Measurements from ENCODE around the gene NDUFA6.
"Not testable (repeated sequence)": the region's sequence is repeated elsewhere in the genome, so short reads cannot be mapped to it uniquely, and the experiment has no call there.

Gene NDUFA6

DNA sequence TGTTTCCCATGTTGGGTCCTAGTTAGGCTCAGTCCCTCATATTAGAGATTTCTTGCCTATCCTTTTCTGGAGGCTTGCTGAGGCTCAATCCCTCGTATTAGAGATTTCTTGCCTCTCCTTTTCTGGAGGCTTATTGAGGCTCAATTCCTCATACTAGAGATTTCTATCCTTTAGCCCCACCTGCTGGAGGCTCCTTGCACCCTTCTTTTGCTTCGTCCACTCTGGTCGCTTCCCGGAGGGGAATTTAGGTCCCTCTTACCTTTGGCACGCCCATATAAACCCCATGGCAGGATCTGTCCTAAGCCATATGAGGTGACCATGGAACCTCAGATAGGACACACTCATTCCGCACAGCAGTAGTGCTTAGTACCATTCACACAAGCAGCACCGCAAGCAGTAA lies 24.1 kb upstream of the NDUFA6 start:
- no peak for DNase-seq (ENCODE audit: extremely low read depth in 1 of 2, low read depth in 1 of 2)

DNA sequence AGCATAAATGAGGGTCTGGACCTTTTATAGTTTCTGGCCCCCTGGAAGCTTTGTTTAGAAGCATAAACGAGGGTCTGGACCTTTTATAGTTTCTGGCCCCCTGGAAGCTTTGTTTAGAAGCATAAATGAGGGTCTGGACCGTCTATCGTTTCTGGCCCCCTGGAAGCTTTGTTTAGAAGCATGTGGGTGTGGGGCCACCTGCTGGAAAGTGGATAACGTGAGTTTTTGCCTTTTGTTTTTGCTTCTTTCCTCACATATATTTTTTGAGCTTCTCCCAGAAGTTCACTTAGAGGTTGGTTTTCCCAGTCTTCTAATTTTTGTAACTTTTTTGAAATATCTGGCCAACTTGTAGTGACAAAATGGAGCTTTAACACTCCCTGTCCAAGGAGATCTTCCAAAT lies 22.2 kb upstream of the NDUFA6 start:
- DNase-seq (ENCODE audit: extremely low read depth in 1 of 2, low read depth in 1 of 2): not testable (repeated sequence)

DNA sequence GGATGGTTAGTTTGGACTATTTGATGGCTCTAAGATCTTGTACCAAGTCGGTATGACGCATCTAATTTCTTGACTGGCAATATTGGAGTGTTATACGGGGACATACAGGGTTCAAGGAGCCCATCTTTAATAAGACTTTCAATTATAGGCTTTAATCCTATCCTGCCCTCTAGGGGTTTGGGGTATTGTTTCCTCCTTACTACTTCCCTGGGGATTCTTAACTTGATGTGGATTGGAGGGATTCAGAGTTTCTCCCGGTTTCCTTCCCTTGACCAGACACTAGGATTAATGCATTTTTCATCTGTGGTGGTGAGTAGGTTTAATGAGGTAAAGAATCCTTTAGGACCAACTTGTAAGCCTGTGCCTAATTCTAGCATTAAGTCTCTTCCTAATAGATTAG lies 21.2 kb upstream of the NDUFA6 start:
- no peak for DNase-seq (ENCODE audit: extremely low read depth in 1 of 2, low read depth in 1 of 2)

DNA sequence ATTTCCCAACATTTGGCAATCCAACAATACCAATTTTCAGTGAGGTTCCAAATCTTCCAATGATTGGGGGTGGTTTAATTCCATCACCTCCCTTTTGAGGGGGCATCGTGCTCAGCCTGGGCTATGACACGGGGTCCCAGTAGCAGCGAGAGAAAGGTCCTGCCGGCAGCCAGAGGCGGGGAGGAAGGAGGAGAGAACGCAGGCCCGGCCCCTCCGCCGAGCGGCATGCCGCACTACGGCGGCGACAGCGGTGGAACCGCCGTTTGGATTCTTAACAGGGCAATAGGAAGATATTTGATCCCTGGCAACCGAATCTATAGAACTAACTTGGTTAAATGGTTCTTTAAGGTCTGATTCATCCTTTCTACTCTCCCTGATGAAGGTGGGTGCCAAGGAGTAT lies 18.3 kb upstream of the NDUFA6 start:
- no peak for DNase-seq (ENCODE audit: extremely low read depth in 1 of 2, low read depth in 1 of 2)

DNA sequence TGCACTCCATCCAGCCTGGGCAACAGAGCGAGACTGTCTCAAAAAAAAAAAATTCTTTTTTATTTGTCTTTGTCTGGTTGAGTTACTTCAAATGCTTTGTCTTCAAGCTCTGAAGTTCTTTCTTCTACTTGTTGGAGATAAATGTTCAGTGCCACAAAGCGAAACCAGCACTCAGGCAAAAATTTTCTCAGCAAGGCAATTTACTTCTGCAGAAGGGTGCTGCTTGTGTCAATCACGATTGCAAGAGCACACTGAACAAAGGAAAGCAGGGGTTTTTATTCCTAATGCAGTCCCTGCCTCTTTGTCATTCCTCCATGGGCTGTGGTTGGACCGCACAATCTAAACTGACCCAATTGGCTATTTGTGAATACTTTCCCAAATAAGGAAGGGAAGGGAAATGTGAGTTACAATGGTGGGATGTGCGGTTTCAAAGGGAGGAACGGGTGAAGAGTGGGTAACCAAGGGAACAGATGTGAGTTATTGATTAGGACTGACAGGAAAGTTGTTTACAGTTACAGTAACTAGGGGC lies 13.8 kb upstream of the NDUFA6 start:
- not testable (repeated sequence) for DNase-seq (ENCODE audit: extremely low read depth in 1 of 2, low read depth in 1 of 2)

DNA sequence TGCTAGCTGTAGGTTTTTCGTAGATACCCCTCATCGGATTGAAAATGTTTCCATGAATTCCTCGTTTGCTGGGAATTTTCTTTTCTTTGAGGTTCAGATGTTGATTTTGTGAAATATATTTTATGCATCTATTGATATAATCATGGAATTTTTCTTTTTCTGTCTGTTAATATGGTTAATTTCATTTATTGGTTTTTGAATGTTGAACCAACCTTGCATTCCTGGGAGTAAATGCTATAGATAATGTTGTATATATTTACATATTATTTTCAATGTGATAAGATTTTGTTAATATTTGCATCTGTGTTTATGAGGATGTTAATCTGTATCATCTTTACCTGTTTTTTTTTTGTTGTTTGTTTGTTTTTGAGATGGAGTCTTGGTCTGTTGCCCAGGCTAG lies 10.6 kb upstream of the NDUFA6 start:
- DNase-seq (ENCODE audit: extremely low read depth in 1 of 2, low read depth in 1 of 2): no peak

DNA sequence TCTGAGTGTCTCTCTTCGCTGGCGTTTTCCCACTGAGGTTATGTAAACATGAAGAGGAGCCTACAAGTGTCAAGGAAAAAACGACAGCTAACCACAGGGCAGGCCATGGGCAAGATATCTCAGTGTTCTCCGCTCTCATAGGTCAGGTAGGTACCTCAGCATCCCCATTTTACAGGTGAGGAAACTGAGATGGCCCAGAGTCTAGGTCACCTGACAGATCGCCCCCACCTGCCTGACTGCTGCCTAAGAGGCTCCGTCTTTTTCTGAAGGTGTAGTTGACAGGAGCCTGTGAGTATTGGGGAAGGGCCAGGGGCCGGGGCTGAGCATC lies 847 bp upstream of the NDUFA6 start:
- no peak for DNase-seq (ENCODE audit: extremely low read depth in 1 of 2, low read depth in 1 of 2)

DNA sequence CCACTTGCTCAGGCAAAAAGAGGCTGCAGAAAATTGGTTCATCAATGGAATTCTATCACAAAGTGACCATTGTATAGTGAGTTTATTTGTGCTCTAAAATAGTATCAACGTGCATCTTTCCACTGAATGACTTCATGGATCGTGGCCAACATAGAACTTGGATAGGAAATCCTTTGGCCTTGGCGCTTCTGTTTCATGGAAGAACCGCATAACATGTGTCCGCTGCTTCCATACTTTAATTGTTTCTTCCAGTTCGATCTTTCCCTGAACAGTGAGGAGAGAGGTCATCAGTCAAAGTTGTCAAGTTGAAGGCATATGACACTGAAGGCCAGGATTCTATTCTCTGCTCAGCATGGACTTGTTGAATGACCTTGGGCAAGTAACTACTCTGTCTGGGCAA lies 4.5 kb downstream of the NDUFA6 start:
- DNase-seq (ENCODE audit: extremely low read depth in 1 of 2, low read depth in 1 of 2): no peak

DNA sequence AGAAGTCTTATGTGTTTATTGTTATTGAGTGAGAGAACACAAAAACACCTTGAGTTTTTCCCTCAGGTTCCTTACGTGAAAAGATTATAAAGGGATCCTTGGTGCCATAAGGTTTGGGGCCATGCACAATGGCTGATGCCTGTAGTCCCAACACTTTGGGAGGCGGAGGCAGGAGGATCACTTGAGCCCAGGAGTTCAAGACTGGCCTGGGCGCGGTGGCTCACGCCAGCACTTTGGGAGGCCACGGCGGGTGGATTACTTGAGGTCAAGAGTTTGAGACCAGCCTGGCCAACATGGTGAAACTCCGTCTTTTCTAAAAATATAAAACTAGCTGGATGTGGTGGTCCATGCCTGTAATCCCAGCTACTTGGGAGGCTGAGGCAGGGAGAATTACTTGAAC lies 5.7 kb downstream of the NDUFA6 start:
- no peak for DNase-seq (ENCODE audit: extremely low read depth in 1 of 2, low read depth in 1 of 2)

DNA sequence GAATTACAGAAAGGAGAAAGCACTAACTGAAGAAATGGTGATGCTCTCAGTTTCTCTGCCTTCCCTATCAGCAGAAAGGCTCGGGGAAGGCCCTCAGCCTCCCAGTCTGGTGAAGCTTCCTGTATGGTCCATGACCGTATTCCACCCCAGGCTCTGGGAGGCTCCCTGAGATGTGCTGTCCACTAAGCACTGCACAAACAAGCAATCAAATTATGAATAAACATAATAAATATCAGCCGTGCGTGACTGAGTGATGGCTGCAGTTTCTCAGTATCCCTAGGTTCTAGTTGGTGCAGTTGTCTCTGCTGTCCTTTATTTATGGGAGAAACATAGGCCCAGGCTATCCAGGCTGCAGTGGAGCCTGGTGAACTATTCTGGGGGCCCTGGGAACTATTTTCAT lies 7.5 kb downstream of the NDUFA6 start:
- DNase-seq (ENCODE audit: extremely low read depth in 1 of 2, low read depth in 1 of 2): no peak

DNA sequence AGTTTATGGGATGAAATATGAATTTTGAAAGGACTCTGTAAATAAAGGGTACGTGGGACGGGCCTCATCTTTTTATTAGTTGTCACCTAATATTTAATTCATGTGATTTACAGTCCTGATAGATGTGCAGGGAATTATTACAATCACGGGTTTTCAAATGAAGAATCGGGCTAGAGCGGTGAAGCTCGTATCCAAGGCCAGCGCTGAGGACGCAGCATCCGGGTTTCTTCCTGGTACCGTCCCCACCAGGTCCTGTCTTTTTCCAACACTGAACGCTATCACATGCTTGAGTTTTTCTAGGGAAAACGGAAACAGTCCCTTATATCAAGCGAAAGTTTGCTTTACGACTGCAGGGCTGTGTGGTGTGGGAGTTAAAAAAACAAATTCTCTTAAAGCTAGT lies 10.3 kb downstream of the NDUFA6 start:
- DNase-seq (ENCODE audit: extremely low read depth in 1 of 2, low read depth in 1 of 2): no peak

DNA sequence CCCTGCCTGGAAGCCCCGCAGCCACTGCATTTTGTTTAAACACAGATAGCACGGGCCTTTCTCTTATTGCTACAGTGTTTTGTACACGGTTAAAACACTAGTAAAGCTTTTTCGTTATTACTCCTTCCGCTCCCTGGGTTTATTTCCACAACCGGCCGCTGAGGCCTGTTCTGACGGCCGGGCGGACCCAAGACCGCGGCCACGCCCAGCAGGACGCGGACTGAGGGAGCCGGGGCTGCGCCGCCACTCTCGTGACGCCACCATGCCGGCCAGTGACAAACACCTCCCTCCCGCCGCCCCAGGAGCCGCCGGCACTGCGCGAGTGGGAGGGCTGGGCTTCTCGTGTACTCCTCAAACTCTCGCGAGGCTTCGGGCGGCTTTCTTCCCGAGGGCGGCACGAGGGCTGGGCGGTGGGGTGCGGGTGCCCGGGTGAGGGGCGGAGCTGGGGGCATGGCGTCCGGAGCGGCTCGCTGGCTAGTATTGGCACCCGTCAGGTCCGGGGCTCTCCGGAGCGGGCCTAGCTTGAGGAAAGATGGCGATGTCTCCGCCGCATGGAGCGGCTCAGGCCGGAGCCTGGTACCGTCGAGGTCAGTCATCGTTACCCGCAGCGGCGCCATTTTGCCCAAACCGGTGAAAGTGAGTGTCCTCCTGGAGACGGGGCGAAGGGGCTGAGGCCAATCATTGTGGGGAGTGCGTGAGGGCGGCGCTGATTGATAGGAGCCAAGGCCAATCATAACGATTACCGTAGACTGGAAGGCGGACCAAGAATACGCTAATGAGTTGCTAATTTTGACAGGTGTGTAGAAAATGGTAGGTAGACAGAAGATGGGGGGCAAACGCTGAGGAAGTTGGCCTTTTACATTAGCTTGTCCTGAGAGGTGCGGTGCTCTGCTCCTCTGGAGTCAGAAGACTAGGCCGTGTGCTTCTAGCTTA lies 11.0 kb downstream of the NDUFA6 start, which contains the start of gene SMDT1:
SMDT1 (plus strand) TSS at position 382 of the 933 bp plus-strand sequence; CDS start at position 451, 69 bp downstream.
- DNase-seq (ENCODE audit: extremely low read depth in 1 of 2, low read depth in 1 of 2): peak; percentile 96 to 97

DNA sequence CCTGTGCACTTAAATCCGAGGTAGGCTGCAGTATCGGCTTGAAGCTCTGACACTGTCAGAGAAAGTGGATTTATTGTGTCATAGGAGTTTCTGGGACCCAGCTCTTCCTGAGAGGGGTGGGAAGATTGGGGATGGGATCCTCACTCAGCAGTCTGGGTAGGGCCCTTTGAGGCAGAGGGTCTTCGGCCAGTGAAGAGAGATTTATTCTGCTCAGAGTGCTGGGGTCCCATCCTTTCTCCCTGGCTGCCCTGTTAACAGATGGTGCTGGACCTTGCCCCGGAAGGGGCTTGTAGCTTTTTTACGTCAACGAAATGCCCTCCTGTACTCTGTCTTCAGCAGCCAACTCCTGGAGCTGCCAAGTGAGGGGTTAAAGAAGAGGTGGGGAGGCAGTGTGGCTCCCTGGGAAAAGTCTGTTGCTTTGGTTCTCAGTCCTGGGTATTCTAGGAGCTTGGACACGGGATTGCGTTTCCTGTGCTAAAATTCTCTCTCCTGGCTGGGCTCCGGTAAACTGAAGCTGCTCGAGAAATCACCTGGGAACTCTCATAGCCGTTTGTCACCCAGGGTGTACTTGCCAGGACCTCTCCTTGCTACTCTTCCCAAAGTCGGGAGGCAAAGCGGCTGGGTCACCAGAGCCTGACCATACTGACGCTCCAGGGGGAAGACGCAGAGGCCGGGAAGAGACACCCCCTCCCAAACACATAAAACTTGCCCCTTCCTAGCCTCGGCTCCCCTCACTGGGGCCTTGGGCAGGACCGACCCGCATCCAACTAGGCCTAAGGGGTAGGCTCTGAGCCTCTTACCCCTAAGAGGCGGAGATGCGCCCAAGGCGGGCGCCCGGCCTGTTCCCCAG lies 11.9 kb downstream of the NDUFA6 start:
- no peak for DNase-seq (ENCODE audit: extremely low read depth in 1 of 2, low read depth in 1 of 2)

DNA sequence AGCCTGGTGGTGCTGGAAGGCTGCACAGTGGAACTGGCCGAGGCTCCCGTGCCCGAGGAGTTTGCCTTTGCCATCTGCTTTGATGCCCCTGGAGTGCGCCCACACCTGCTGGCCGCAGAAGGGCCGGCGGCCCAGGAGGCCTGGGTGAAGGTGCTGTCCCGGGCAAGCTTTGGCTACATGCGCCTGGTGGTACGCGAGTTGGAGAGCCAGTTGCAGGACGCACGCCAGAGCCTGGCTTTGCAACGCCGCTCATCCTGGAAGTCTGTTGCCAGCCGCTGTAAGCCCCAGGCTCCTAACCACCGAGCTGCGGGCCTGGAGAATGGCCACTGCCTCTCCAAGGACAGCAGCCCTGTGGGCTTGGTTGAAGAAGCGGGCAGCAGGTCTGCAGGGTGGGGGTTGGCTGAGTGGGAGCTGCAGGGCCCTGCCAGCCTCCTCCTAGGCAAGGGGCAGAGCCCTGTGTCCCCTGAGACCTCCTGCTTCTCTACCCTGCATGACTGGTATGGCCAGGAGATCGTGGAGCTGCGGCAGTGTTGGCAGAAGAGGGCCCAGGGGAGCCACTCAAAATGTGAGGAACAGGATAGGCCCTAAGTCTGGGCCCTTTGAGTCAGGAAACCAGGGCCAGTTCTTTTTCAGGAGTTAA lies 13.0 kb downstream of the NDUFA6 start:
- DNase-seq (ENCODE audit: extremely low read depth in 1 of 2, low read depth in 1 of 2): no peak

DNA sequence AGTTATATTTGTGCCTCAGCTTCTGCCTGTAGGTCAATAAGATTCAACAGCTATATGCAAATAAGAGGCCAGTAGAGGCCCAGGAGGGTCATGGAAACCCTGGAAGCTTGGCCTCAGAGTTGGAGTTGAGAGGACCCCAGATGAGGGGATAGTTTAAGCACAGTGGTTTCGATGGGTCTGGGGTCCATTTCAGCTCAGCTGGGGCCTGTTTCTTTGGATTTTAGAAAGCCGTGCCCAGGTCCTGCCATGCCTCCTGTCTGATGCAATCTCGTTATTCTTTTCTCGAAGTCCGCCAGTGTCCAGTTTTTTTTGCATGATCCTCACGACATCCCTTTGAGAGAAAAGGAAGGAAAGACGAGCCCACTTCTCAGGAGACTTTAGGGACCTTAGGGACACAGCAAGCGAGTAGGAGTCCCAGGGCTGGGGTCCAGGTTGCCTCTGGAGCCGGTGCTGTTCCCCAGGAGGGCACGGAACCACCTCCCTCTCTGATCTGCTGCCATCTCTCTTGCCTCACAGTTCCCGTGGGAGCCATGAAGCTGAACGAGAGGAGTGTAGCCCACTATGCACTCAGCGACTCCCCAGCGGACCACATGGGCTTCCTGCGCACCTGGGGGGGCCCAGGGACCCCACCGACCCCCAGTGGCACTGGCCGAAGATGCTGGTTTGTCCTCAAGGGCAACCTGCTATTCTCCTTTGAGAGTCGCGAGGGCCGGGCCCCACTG lies 13.6 kb downstream of the NDUFA6 start:
- no peak for DNase-seq (ENCODE audit: extremely low read depth in 1 of 2, low read depth in 1 of 2)

DNA sequence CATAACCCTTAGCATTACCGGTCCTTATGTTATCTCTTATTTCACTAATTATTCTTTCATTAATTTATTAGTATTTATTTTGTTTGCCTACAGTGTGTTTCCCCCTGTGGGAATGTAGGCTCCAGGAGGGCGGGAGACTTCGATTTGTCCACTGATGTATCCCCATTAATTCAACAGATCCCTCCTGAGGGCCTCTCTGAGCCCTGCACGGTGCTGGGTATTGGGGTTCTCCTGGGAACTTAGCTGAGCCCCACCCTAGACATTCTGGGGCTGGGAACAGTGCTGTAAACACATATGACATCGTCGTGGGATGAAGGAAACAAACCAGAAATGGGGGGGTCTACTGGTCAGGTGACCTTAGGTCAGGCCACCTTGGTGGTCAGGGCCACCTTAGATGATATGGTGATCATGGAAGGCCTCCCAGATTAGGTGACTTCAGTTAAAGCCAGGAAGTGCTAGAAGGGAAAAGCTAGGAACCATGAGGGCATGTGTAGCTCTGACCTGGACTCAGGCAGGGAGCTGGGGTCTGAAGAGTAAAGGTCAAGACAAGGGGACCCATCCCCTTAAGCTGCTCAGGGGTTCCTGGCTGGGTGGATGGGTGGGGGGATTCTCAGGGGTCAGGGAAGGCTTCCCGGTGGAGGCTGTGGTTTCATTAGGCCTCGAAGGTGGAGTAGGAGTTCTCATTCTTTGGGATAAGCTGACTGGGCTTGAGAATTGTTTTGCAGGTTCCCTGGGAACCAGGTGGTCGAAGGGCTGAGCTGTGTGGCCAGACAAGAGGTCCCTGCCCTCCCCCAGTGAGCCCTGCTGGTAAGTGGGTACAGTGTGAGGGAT lies 15.5 kb downstream of the NDUFA6 start:
- no peak for DNase-seq (ENCODE audit: extremely low read depth in 1 of 2, low read depth in 1 of 2)

DNA sequence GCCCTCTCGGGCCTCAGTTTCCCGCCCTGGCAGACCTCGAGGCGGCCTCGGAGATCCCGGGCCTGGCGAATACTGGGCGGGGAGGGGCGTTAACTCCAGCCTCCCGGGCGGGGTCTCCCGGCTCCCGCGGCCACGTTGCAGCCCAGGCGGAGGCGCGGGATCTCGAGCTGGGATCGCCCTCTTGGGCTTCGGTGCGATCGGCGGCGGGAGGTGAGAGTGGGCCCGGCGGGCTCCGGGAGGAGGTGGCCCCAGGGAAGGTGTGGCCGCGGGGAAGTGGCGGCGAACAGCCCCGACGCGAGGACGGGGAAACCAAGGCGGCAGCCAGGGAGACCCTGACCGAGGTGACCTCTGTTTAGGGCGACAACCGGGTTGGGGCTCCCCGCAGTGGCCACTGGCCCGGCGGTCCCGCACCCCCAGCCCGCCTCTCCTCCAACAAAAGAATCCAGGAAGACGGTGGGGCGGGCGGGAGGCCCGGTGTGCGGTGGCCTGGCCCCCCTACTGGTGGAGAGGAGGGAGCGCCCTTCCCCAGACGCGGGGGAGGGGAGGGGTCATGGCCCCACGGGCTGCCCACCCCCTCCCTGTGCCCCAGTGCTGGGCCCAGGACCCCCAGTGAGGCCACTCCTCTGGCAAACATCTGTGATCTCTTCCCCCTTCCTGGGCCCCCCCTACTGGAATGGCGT lies 16.3 kb downstream of the NDUFA6 start, which contains the start of gene PHETA2:
PHETA2 (plus strand) TSS at position 117 of the 680 bp plus-strand sequence. CDS start 3,046 bp downstream, outside the sequence.
- peak in 1 of 2 donors; percentile 29 for DNase-seq (ENCODE audit: extremely low read depth in 1 of 2, low read depth in 1 of 2)

DNA sequence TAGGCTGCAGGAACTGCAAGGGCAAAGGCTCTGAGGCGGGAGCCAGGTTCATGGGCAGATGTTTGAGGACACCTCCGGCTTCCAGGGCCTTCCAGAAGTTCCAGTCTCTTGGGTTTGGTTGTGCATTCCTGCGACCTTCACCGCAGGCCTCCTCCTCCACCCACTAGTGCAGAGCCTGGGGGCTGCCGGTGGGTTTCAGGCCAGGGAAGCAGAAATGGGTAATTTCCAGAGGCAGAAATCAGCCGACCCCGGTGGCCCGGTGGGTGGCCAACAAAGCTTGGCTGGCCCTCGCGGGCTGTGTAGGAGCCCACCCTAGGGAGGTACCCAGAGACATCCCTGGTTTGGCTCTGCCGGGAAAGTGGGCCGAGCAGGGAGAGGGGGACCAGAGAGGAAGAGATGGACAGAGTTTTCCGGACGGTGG lies 16.9 kb downstream of the NDUFA6 start:
- DNase-seq (ENCODE audit: extremely low read depth in 1 of 2, low read depth in 1 of 2): no peak
